ENCODE measurements around the gene ACKR4.
A peak's percentile ranks its signal among the peaks of the same experiment; 100 is the strongest.
"Not testable (repeated sequence)": the region's sequence is repeated elsewhere in the genome, so short reads cannot be mapped to it uniquely, and the experiment has no call there.

ACKR4 gene

GRCh38 chr3:132596816-132597433, at the start of gene ACKR4:
ACKR4 (plus strand) TSS chr3:132597270; CDS start chr3:132600398, 3,128 bp downstream.
- DNase-seq (ENCODE audit: insufficient read length, low spot score) (no peak), FAIRE-seq (no peak)

- DNase-seq (ENCODE audit: insufficient read length, low spot score) (no peak), FAIRE-seq (no peak)
Measured at GRCh38 chr3:132549169-132549568, 47.9 kb upstream of the ACKR4 start.

- DNase-seq (ENCODE audit: insufficient read length, low spot score): peak; percentile 22
Measured at GRCh38 chr3:132549890-132550578, 47.0 kb upstream of the ACKR4 start.

GRCh38 chr3:132550579-132551305, 46.3 kb upstream of the ACKR4 start:
- no peak for DNase-seq (ENCODE audit: insufficient read length, low spot score)
- no peak for FAIRE-seq

More at GRCh38 chr3:132549890-132550578, 47.0 kb upstream of the ACKR4 start:
- no peak for FAIRE-seq

- FAIRE-seq: no peak
- DNase-seq (ENCODE audit: insufficient read length, low spot score): no peak
Measured at GRCh38 chr3:132553826-132554225, 43.2 kb upstream of the ACKR4 start.

- DNase-seq (ENCODE audit: insufficient read length, low spot score): no peak
- FAIRE-seq: no peak
Measured at GRCh38 chr3:132554437-132554836, 42.6 kb upstream of the ACKR4 start.

- no peak for DNase-seq (ENCODE audit: insufficient read length, low spot score)
- no peak for FAIRE-seq
Measured at GRCh38 chr3:132555306-132556035, 41.6 kb upstream of the ACKR4 start.

- not testable (repeated sequence) for DNase-seq (ENCODE audit: insufficient read length, low spot score); FAIRE-seq
Measured at GRCh38 chr3:132556036-132556386, 41.1 kb upstream of the ACKR4 start.

- no peak for FAIRE-seq
- DNase-seq (ENCODE audit: insufficient read length, low spot score): no peak
Measured at GRCh38 chr3:132556508-132557159, 40.4 kb upstream of the ACKR4 start.

- DNase-seq (ENCODE audit: insufficient read length, low spot score) (no peak), FAIRE-seq (no peak)
Measured at GRCh38 chr3:132561003-132561402, 36.1 kb upstream of the ACKR4 start.

GRCh38 chr3:132563420-132564069, 33.5 kb upstream of the ACKR4 start:
- DNase-seq (ENCODE audit: insufficient read length, low spot score) (no peak), FAIRE-seq (no peak)

GRCh38 chr3:132564070-132564465, 33.0 kb upstream of the ACKR4 start:
- FAIRE-seq (no peak), DNase-seq (ENCODE audit: insufficient read length, low spot score) (no peak)

- no peak for FAIRE-seq
- DNase-seq (ENCODE audit: insufficient read length, low spot score): no peak
Measured at GRCh38 chr3:132568422-132568821, 28.6 kb upstream of the ACKR4 start.

GRCh38 chr3:132569153-132569552, 27.9 kb upstream of the ACKR4 start:
- FAIRE-seq (no peak), DNase-seq (ENCODE audit: insufficient read length, low spot score) (no peak)

GRCh38 chr3:132569580-132569979, 27.5 kb upstream of the ACKR4 start:
- no peak for FAIRE-seq

GRCh38 chr3:132570016-132570415, 27.1 kb upstream of the ACKR4 start:
- FAIRE-seq (no peak), DNase-seq (ENCODE audit: insufficient read length, low spot score) (no peak)

More at GRCh38 chr3:132569580-132569979, 27.5 kb upstream of the ACKR4 start:
- no peak for DNase-seq (ENCODE audit: insufficient read length, low spot score)

GRCh38 chr3:132573797-132574211, 23.3 kb upstream of the ACKR4 start:
- no peak for DNase-seq (ENCODE audit: insufficient read length, low spot score)
- FAIRE-seq: no peak

- FAIRE-seq: no peak
- no peak for DNase-seq (ENCODE audit: insufficient read length, low spot score)
Measured at GRCh38 chr3:132587401-132587800, 9.7 kb upstream of the ACKR4 start.

GRCh38 chr3:132592216-132592615, 4.9 kb upstream of the ACKR4 start:
- no peak for FAIRE-seq
- DNase-seq (ENCODE audit: insufficient read length, low spot score): no peak

Measured in HTR-8/SVneo (cell line).